GM12872 (cell line): ENCODE data around the gene CADPS2.

Experiments
- TF ChIP-seq, protein P1 (sequence below): IDR thresholded peaks from 3 replicates; pipeline ENCODE4 v1.5.1; 2011; ENCODE audit warnings: low read depth, mild to moderate bottlenecking, low read length, moderate library complexity; ENCODE audit not compliant: insufficient read depth

Gene CADPS2

DNA sequence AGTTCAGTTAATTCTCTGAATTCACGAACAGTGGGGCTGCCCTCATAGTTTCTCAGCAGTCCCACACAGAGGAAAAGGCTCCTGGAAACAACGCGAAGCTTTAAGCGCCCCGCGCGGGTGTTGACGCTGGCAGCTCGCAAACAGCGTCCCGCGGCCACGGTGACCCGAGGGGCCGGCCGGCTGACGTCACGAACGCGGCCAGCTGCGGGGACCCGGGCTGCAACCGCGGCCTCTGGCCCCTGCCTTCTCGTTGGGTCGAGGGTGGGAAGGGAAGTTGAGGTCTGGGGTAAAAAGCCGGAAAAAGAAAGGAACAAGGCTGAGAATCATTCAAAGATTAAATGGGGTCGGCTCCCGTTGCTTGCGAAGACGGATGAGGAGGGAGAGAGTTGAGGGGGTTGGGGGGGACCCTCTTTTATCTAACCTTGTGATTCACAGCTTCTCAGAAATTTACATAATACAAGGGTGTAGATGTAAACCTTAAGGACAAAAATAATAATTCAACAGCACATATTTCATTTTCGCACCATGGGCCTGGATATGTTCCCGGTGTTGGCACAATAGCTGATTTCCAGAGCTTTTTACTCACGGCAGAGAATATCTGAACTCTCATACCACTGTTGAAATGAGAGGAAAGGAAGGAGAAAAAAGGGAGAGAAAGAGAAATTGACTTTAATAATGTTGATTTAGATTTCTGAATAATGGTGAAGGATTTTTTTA lies 574.4 kb downstream of the CADPS2 start:
- TF ChIP-seq, protein P1, sequence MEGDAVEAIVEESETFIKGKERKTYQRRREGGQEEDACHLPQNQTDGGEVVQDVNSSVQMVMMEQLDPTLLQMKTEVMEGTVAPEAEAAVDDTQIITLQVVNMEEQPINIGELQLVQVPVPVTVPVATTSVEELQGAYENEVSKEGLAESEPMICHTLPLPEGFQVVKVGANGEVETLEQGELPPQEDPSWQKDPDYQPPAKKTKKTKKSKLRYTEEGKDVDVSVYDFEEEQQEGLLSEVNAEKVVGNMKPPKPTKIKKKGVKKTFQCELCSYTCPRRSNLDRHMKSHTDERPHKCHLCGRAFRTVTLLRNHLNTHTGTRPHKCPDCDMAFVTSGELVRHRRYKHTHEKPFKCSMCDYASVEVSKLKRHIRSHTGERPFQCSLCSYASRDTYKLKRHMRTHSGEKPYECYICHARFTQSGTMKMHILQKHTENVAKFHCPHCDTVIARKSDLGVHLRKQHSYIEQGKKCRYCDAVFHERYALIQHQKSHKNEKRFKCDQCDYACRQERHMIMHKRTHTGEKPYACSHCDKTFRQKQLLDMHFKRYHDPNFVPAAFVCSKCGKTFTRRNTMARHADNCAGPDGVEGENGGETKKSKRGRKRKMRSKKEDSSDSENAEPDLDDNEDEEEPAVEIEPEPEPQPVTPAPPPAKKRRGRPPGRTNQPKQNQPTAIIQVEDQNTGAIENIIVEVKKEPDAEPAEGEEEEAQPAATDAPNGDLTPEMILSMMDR: no peak

DNA sequence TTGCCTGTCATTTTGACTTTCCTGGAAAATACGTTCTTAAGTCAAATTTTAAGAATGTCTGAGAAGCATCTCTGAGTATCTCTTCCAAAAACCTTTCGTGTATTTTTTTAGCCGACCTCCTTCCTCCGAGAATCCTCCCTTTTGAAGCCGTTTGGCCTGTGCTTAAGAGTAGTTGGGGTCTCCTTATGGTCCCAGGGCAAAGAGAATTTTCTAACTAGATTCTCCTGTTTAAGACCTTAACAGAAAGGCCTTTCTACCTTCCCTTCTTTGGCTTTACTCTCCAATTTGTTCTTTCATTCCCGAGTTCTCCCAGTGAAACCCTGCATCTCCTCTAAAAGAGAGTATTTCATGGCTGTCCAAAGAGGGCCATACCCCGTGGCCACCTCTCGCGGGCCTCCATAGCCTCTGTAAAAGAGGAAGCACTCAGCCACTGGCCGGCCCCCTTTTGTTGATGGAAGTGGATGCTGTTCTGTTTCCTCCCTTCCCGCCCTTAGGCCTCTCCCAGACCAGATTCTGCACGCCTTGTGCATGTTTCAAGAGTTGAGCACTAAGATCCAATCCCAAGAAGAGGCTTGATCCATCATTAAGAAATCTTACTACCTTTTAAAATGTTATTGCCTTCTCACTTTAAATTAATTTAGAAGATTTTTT lies 575.1 kb downstream of the CADPS2 start:
- TF ChIP-seq, protein P1: no peak

DNA sequence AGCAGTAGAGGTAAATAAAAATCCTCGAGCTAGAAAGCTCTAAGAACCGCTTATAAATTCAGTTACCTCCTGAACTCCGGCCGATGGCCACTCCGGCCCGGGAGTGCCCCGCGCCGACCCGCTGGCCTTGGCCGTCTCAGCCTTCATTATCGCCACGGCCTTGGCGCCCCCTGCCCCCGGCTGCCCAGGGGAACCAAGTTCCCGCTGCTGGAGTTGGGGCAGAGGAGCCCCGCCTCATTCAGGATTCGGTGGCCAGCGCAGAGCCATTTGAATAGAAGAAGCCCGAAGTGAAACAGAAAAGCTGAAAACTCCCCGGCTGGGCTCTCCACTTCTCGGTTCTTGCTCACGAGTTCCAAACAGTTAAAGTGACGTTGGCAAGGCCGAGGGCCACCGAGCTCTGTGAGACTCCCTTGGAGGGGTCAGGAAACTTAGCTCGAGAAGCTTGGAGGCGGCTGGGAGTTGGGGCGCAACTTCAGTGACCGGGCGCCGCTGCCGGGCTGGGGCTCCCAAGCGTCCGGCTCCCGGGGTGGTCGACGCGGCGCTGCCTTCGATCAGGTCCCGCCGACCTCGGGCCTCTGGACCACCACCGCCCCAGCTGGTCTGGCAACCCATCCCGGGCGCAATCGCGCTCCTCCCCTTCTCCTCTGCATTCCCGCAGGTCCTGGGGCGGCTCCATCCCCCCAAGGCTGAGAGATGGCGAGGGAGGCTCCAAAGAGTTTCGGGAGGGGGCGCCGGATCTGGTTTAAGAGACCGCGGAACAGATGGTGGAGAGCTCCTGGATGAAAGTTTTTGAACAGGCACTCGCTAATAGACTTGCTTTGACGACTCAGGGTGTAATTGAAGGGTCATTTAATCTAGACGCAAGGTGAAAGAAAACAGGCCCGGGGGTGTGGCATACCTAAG lies 575.9 kb downstream of the CADPS2 start:
- TF ChIP-seq, protein P1: no peak

DNA sequence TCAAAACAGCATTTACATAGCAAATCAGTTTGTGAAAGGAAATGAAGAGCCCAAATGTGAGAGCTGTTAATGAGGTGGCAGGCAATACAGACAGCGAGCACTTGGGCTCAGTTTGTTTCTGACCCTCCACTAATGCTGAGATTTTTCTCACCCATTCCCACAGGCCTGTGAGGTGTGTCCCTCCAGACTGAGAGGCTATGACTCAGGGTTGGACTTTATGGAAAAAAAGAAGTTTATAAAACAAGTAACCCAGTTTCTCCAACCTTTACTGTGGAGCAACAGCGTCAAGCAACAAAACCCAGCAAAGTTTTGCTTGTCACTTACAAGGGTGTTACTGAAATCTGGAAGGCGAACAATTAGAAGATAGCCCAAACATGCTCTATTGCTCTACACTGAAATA lies 576.8 kb downstream of the CADPS2 start:
- TF ChIP-seq, protein P1: no peak

DNA sequence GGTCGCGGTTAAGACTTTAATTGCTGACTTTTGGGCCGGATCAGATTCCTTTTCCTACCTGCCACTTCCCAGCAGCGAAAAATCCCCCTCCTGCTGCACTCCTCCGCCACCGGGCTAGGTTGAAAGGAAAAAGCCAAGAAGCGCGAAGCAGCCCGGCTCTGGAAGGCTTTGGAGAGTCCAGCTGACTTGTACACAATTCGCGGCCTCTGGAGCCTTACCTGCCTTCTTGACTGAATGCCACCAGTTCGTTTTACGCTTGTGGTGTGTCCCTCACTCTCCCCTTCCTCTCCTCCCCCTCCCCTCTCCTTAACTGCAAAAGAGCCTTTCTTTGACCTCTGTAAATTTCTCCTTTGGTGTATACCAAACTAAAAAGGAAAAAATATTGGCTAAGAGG lies 579.0 kb downstream of the CADPS2 start:
- TF ChIP-seq, protein P1: no peak

DNA sequence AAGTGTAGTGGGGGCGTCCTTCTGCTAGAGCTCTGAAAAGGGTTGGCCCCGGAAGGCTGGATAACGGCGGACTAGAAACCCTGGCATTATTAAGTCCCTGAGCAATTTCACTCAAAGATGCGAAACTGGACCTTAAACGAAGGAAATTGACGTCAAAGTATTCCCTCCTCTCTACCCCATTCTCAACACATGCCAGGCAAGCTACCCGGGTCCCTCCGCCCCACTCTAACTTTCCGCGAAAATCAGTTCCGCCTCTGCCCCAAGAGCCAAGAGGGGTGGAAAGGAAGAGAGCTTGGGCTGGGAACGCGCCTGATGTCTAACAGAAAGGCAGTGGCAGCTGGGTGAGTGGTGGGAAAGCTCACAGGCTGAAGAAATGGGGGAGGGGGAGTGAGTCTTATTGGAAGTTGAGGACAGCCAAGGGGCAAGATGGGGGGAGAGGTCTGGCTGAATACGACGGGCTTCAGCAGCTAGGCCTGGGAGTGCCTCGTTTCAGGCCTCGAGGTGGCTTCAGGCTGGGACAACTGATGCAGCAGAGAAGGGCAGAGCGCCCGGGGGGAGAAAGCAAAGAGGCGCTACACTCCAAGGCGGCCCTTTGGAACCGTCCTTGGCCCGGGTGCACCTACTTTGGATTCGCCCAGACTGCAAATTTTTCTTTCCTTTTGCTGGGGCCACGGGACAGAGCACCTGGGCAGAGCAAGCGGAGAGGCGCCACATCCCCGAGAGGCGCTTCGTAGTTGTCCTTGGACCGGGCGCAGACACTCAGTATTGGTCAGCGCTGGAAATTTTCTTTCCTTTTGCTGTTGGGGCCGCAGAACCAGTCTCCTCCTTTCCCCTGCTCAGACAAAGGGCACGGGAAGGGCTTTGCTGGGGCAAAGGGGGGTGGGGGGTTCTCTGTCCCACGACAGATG lies 579.7 kb downstream of the CADPS2 start:
- TF ChIP-seq, protein P1: no peak
